IMR-90 (cell line): ENCODE results near the gene CSRP2. TPM values are rescaled to one million over a fixed set of nuclear protein-coding genes. Genes with fewer than 3 reads are reported as not detected.

Experiments
- ATAC-seq: fragments of 200-7000 bp; cut with Tn5 transposase; 2 replicates; pipeline ENCODE4 v1.9.1; 2020; ENCODE audit warnings: low read depth, mild to moderate bottlenecking, moderate library complexity
- BruUV-seq: library from RNA; stranded (reverse); fragments of 400-500 nt; replicated peaks from 2 replicates; lab custom pipeline; 2021; lab: Mats Ljungman, UMichigan
- CTCF ChIA-PET: fragments of 300-600 bp; formaldehyde crosslinking; extraction: SDS; loops from one replicate; lab custom pipeline; 2021; ENCODE audit warnings: antibody characterized with exemption; lab: Yijun Ruan, JAX
- POLR2A ChIA-PET: fragments of 300-600 bp; sonication (Branson Sonifier 250); formaldehyde crosslinking; loops from one replicate; lab custom pipeline; 2022; ENCODE audit warnings: antibody characterized with exemption; ENCODE audit not compliant: unreplicated experiment; lab: Charles Lee
- DNase-seq: peaks from one replicate; pipeline ENCODE4 v3.0.0; 2013
- H2AFZ ChIP-seq: replicated peaks from 2 replicates; pipeline ENCODE3; 2013; ENCODE audit warnings: low read length, mild to moderate bottlenecking; ENCODE audit not compliant: poor library complexity
- H2AK5ac ChIP-seq: 2 replicates; pipeline ENCODE4 v1.6.1; 2013; ENCODE audit warnings: low read depth, low read length, inconsistent platforms
- H2AK9ac ChIP-seq: replicated peaks from 2 replicates; pipeline ENCODE3; 2013; ENCODE audit warnings: mild to moderate bottlenecking, low read depth, low read length, moderate library complexity; ENCODE audit not compliant: poor library complexity
- H2BK120ac ChIP-seq: 2 replicates; pipeline ENCODE4 v1.6.1; 2013; ENCODE audit warnings: low read depth, low read length, inconsistent platforms
- H2BK15ac ChIP-seq: 3 replicates; pipeline ENCODE4 v1.6.1; 2013; ENCODE audit warnings: low read depth, low read length, inconsistent platforms
- H2BK20ac ChIP-seq: 2 replicates; pipeline ENCODE4 v1.6.1; 2013; ENCODE audit warnings: low read depth, mild to moderate bottlenecking, inconsistent platforms, low read length, moderate library complexity
- H2BK5ac ChIP-seq: 2 replicates; pipeline ENCODE4 v1.6.1; 2013; ENCODE audit warnings: mild to moderate bottlenecking, low read depth, low read length, inconsistent platforms; ENCODE audit not compliant: poor library complexity, severe bottlenecking
- H3K14ac ChIP-seq: replicated peaks from 2 replicates; pipeline ENCODE4 v1.6.1; 2013; ENCODE audit warnings: low read depth, low read length, inconsistent platforms
- H3K18ac ChIP-seq: 2 replicates; pipeline ENCODE4 v1.6.1; 2013; ENCODE audit warnings: low read depth, low read length, control low read depth
- H3K23ac ChIP-seq: 2 replicates; pipeline ENCODE4 v1.6.1; 2013; ENCODE audit warnings: low read depth, low read length, inconsistent platforms
- H3K27ac ChIP-seq: 2 replicates; pipeline ENCODE4 v1.5.1; 2013; ENCODE audit warnings: mild to moderate bottlenecking, control low read depth, low read length; ENCODE audit not compliant: insufficient read depth
- H3K27me3 ChIP-seq: 2 replicates; pipeline ENCODE4 v1.6.1; 2013; ENCODE audit warnings: low read length; ENCODE audit not compliant: control insufficient read depth, insufficient read depth
- H3K36me3 ChIP-seq: 2 replicates; pipeline ENCODE4 v1.6.1; 2013; ENCODE audit warnings: low read length, mixed read lengths; ENCODE audit not compliant: control insufficient read depth, insufficient read depth
- H3K4ac ChIP-seq: 2 replicates; pipeline ENCODE4 v1.6.1; 2013; ENCODE audit warnings: low read depth, low read length, inconsistent platforms
- H3K4me1 ChIP-seq: 2 replicates; pipeline ENCODE4 v1.6.1; 2013; ENCODE audit warnings: low read length, mixed read lengths; ENCODE audit not compliant: control insufficient read depth, insufficient read depth
- H3K4me2 ChIP-seq: 2 replicates; pipeline ENCODE4 v1.6.1; 2013; ENCODE audit warnings: low read depth, mild to moderate bottlenecking, control low read depth, low read length, moderate library complexity
- H3K4me3 ChIP-seq: 2 replicates; pipeline ENCODE4 v1.5.1; 2013; ENCODE audit warnings: low read depth, mild to moderate bottlenecking, control low read depth, low read length, moderate library complexity; ENCODE audit not compliant: insufficient read depth
- H3K56ac ChIP-seq: 2 replicates; pipeline ENCODE4 v1.6.1; 2013; ENCODE audit warnings: low read length, inconsistent platforms; ENCODE audit not compliant: insufficient read depth; ENCODE audit errors: extremely low read depth
- H3K79me1 ChIP-seq, 2 experiments: 2 replicates each; pipeline ENCODE4 v1.6.1; 2013; ENCODE audit warnings: low read length in 2 of 2, inconsistent platforms in 1 of 2, low read depth in 1 of 2
- H3K9ac ChIP-seq: 2 replicates; pipeline ENCODE4 v1.6.1; 2013; ENCODE audit warnings: low read depth, low read length, control low read depth
- H3K9me1 ChIP-seq: 2 replicates; pipeline ENCODE4 v1.6.1; 2013; ENCODE audit warnings: low read length, inconsistent platforms; ENCODE audit not compliant: insufficient read depth
- H3K9me3 ChIP-seq: 2 replicates; pipeline ENCODE4 v1.6.1; 2013; ENCODE audit warnings: low read length; ENCODE audit not compliant: control insufficient read depth, insufficient read depth
- H4K20me1 ChIP-seq: 2 replicates; pipeline ENCODE4 v1.6.1; 2013; ENCODE audit warnings: low read length, inconsistent platforms; ENCODE audit not compliant: insufficient read depth
- H4K5ac ChIP-seq: 2 replicates; pipeline ENCODE4 v1.6.1; 2013; ENCODE audit warnings: mild to moderate bottlenecking, low read depth, low read length, control low read depth
- H4K8ac ChIP-seq, 2 experiments: 2 replicates each; pipeline ENCODE4 v1.6.1; 2013; ENCODE audit warnings: low read depth in 2 of 2, low read length in 2 of 2, control low read depth in 1 of 2, inconsistent platforms in 1 of 2
- H4K91ac ChIP-seq: 2 replicates; pipeline ENCODE4 v1.6.1; 2013; ENCODE audit warnings: low read depth, low read length, inconsistent platforms; ENCODE audit not compliant: insufficient read depth
- BHLHE40 ChIP-seq: fragments of 150-350 bp; IDR thresholded peaks from 2 replicates; pipeline ENCODE4 v1.6.1; 2016; ENCODE audit warnings: mild to moderate bottlenecking, low read depth, low read length
- CHD1 ChIP-seq: IDR thresholded peaks from 2 replicates; pipeline ENCODE4 v1.6.1; 2012; ENCODE audit warnings: low read depth, low read length, improper control_type of control experiment
- CTCF ChIP-seq: conservative IDR thresholded peaks from 2 replicates; pipeline ENCODE4 v1.5.1; 2012; ENCODE audit warnings: mild to moderate bottlenecking, low read depth, low read length, improper control_type of control experiment
- MAFK ChIP-seq: IDR thresholded peaks from 2 replicates; pipeline ENCODE4 v1.6.1; 2012; ENCODE audit warnings: low read depth, low read length, improper control_type of control experiment
- MAZ ChIP-seq: IDR thresholded peaks from 2 replicates; pipeline ENCODE4 v1.6.1; 2012; ENCODE audit warnings: low read depth, mild to moderate bottlenecking, low read length, improper control_type of control experiment, moderate library complexity, borderline replicate concordance
- MXI1 ChIP-seq: IDR thresholded peaks from 2 replicates; pipeline ENCODE4 v1.6.1; 2012; ENCODE audit warnings: low read depth, mild to moderate bottlenecking, low read length, moderate library complexity, borderline replicate concordance
- NFE2L2 ChIP-seq: fragments of 150-350 bp; IDR thresholded peaks from 2 replicates; pipeline ENCODE4 v1.6.1; 2016; ENCODE audit warnings: low read depth, mild to moderate bottlenecking, low read length
- POLR2A ChIP-seq: IDR thresholded peaks from 2 replicates; pipeline ENCODE4 v1.6.1; 2012; ENCODE audit warnings: mild to moderate bottlenecking, low read depth, low read length
- RAD21 ChIP-seq: IDR thresholded peaks from 2 replicates; pipeline ENCODE4 v1.6.1; 2012; ENCODE audit warnings: low read length, improper control_type of control experiment
- RCOR1 ChIP-seq: IDR thresholded peaks from 2 replicates; pipeline ENCODE4 v1.6.1; 2012; ENCODE audit warnings: mild to moderate bottlenecking, low read length, improper control_type of control experiment; ENCODE audit not compliant: insufficient replicate concordance
- SMC3 ChIP-seq: fragments of 150-350 bp; IDR thresholded peaks from 2 replicates; pipeline ENCODE4 v1.6.1; 2016; ENCODE audit warnings: low read depth, mild to moderate bottlenecking, antibody characterized with exemption, low read length, moderate library complexity
- USF2 ChIP-seq: fragments of 150-350 bp; IDR thresholded peaks from 2 replicates; pipeline ENCODE4 v1.6.1; 2017; ENCODE audit warnings: mild to moderate bottlenecking, antibody characterized with exemption, low read length, low read depth
- WGBS, 2 experiments: methylation state at CpG; one replicate each; pipeline versions ENCODE4 v1.1.5 to v1.1.7; 2013; ENCODE audit warnings: missing lambda C conversion rate in 2 of 2; ENCODE audit not compliant: insufficient read length in 1 of 2; ENCODE audit errors: extremely low coverage in 2 of 2; 5-methylcytosine and 5-hydroxymethylcytosine counted together
- dilution Hi-C: fragments of 300-500 bp; cut with HindIII; formaldehyde crosslinking; loops from one replicate; pipeline ENCODE4 v1.14.3; 2018; ENCODE audit warnings: low sequenced_read_pairs; ENCODE audit not compliant: unreplicated experiment
- in situ Hi-C: fragments of 300-500 bp; cut with MboI; formaldehyde crosslinking; loops from 3 replicates; pipeline ENCODE4 v1.14.3; 2019; ENCODE audit warnings: low sequenced_read_pairs, inconsistent platforms, mixed read lengths
- intact Hi-C: fragments of 100-400 bp; cut with micrococcal nuclease; formaldehyde crosslinking; loops from 2 replicates; pipeline ENCODE4 v1.10.0; 2022
- polyA plus RNA-seq, 3 experiments: library from polyadenylated mRNA; depleted of rRNA; stranded (reverse); fragments of >200 nt; gene quantifications; 2 replicates each; pipeline ENCODE4 v1.2.3, GENCODE V29; 2012; ENCODE audit warnings: low replicate concordance in 1 of 3
- total RNA-seq: library from RNA; depleted of rRNA; stranded (reverse); fragments of >200 nt; gene quantifications from 2 replicates; pipeline ENCODE4 v1.2.3, GENCODE V29; 2012
- TF ChIP-seq, protein P1 (sequence below): fragments of 150-350 bp; IDR thresholded peaks from 2 replicates; pipeline ENCODE4 v1.6.1; 2016; ENCODE audit warnings: low read depth, mild to moderate bottlenecking, low read length, moderate library complexity, borderline replicate concordance

Gene CSRP2
- total and polyA plus RNA-seq, 2 of the 4 experiments (the other 2 are of a cell fraction), result 156 to 179 TPM

DNA sequence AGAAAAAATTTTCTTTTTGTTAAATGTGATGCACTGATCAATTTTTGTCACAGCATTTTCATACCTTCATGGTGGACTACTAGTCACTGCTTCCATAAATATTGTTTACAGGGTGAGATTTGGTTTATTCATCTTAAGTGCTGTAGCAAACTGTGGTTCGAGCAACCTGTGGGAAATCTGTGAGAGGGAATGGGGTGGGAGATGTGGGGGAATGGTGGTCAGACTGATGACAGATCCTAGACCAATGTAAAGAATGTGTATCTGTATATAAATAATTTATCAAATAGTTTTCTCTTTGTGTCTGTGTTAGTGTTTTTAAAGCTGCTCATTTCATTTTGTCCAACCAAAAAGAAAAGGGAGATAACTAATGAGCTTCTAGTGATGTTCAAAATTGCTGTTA, 26.7 kb downstream of the CSRP2 start:
- CTCF ChIA-PET, result no interaction called here

More for the DNA sequence above, 26.7 kb downstream of the CSRP2 start:
- H3K27me3 ChIP-seq, result no peaks in the 10 kb centered on the region
- H3K4me1 ChIP-seq, result no peaks in the 10 kb centered on the region; the same call in none of the 2 replicates
- TF ChIP-seq BHLHE40, result no peak
- TF ChIP-seq MAZ, result no peak
- TF ChIP-seq POLR2A, result no peak
- no peak for TF ChIP-seq CHD1
- TF ChIP-seq RAD21, result no peak
- TF ChIP-seq SMC3, result no peak
- no peak for TF ChIP-seq MXI1
- no peak for TF ChIP-seq CTCF
- TF ChIP-seq, protein P1, sequence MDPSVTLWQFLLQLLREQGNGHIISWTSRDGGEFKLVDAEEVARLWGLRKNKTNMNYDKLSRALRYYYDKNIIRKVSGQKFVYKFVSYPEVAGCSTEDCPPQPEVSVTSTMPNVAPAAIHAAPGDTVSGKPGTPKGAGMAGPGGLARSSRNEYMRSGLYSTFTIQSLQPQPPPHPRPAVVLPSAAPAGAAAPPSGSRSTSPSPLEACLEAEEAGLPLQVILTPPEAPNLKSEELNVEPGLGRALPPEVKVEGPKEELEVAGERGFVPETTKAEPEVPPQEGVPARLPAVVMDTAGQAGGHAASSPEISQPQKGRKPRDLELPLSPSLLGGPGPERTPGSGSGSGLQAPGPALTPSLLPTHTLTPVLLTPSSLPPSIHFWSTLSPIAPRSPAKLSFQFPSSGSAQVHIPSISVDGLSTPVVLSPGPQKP, result no peak
- no peak for TF ChIP-seq NFE2L2
- TF ChIP-seq RCOR1, result no peak
- no peak for TF ChIP-seq USF2
- TF ChIP-seq MAFK, result no peak
- H2AFZ ChIP-seq, result no peak overlapping the region
- ATAC-seq (peak; percentile 42), DNase-seq (peak; percentile 57)
- POLR2A ChIA-PET, result no interaction called here
- no TSS peak for BruUV-seq
- H3K56ac ChIP-seq, result no peak overlapping the region
- no peak overlapping the region for H4K5ac ChIP-seq
- H4K91ac ChIP-seq, result no peak overlapping the region
- no peak overlapping the region for H3K4ac ChIP-seq
- no peak overlapping the region for H3K27ac ChIP-seq
- peaks cover 5% of the 10 kb centered on the region for H3K9me3 ChIP-seq
- dilution Hi-C loops, result no loop called here
- no peak overlapping the region for H2AK9ac ChIP-seq
- no peak overlapping the region for H2BK120ac ChIP-seq
- H4K8ac ChIP-seq, result no peak overlapping the region
- no peak overlapping the region for H3K4me3 ChIP-seq
- no peak overlapping the region for H3K9ac ChIP-seq
- H2AK5ac ChIP-seq, result no peak overlapping the region
- H3K4me2 ChIP-seq, result no peak overlapping the region
- no peak overlapping the region for H3K14ac ChIP-seq
- no peak overlapping the region for H3K23ac ChIP-seq
- no peak overlapping the region for H2BK20ac ChIP-seq
- WGBS, 2 experiments, result no CpG with 5 or more reads among the region's 1 CpG
- H3K18ac ChIP-seq, result peak overlapping the region; percentile 16; the same call in 1 of the 2 replicates
- intact Hi-C loops, result no loop called here
- in situ Hi-C loops, result no loop called here
- H2BK15ac ChIP-seq, result no peak overlapping the region
- H3K79me1 ChIP-seq, result peaks cover 3% of the 10 kb centered on the region in 2 experiments; a peak in 2 of 4 replicates
- peaks cover 7% of the 10 kb centered on the region for H3K9me1 ChIP-seq
- H3K36me3 ChIP-seq, result peaks cover 17% of the 10 kb centered on the region
- H4K20me1 ChIP-seq, result no peaks in the 10 kb centered on the region
- H2BK5ac ChIP-seq, result peak overlapping the region; percentile 13
